Subcutaneous adipose tissue (tissue), 4 donors: ENCODE data around the gene VSX1. TPM values are rescaled to one million over a fixed set of nuclear protein-coding genes. Genes with fewer than 3 reads are reported as not detected.

Source experiments
- CTCF ChIP-seq: fragments of 450-650 bp; IDR thresholded peaks from one replicate; pipeline ENCODE4 v1.5.1; 2016; ENCODE audit warnings: low read depth, mild to moderate bottlenecking, control low read depth, antibody characterized with exemption, moderate library complexity
- total RNA-seq, 4 donors: library from RNA; depleted of rRNA; stranded (reverse); fragments of >200 nt; gene quantifications; one replicate each; pipeline ENCODE4 v1.1.0, GENCODE V29; 2016

Gene VSX1
- total RNA-seq, 4 donors from 2014 or later = not detected

GRCh38 chr20:25039697-25040437 lies 42.1 kb downstream of the VSX1 start:
- no peak for TF ChIP-seq CTCF

- TF ChIP-seq CTCF = no peak
Measured at GRCh38 chr20:25038591-25039015, 43.3 kb downstream of the VSX1 start.

- no peak for TF ChIP-seq CTCF
Measured at GRCh38 chr20:25038103-25038410, 43.9 kb downstream of the VSX1 start.

- no peak for TF ChIP-seq CTCF
Measured at GRCh38 chr20:25037288-25038102, 44.4 kb downstream of the VSX1 start.

- TF ChIP-seq CTCF = no peak
Measured at GRCh38 chr20:25036331-25036936, 45.5 kb downstream of the VSX1 start.

- TF ChIP-seq CTCF = no peak
Measured at GRCh38 chr20:25035921-25036320, 46.0 kb downstream of the VSX1 start.

- no peak for TF ChIP-seq CTCF
Measured at GRCh38 chr20:25033924-25034300, 48.0 kb downstream of the VSX1 start.
